Coronary artery (tissue), 2 donors: ENCODE measurements around the gene PKM.

Source experiments
- DNase-seq: peaks from one replicate; pipeline ENCODE4 v3.0.0-alpha.2; 2017; ENCODE audit warnings: low spot score
- H3K27ac ChIP-seq, 2 donors: fragments of 200-600 bp; sonication (generic); one replicate each; pipeline ENCODE4 v1.5.1; 2016 to 2019
- H3K4me3 ChIP-seq: fragments of 200-600 bp; sonication (generic); 2 replicates; pipeline ENCODE4 v1.5.1; 2016; ENCODE audit warnings: mild to moderate bottlenecking, moderate library complexity
- TF ChIP-seq, protein P1 (sequence below): fragments of 200-600 bp; sonication (generic); IDR thresholded peaks from one replicate; pipeline ENCODE4 v1.5.1; 2019; ENCODE audit warnings: antibody characterized with exemption

The PKM gene

DNA sequence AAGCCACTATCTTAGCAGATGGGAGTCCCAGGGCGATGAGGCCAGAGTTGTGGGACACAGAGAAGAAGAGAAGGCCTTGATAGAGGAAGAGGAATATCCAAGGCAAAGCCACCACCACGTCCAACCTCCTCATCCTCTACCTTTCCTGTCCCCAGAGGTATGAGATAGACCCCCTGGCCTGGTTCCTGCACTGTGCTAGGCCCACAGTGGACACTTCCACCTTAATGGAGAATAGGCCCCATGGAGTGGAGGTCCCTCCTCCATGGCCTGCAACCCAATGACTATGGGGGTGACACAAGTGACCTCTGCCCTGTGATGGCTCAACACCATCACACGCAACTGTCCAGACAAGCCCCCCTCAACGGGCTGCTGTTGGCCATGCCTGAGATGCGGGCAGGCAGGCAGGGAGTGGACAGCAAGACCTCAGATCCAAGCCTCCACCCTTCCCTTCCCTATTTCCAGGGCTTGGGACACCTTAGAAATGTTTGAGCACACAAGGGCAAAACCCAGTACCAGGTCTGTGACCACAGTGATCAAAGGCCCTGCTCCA lies 70.2 kb downstream of the PKM start:
- no peak overlapping the region for H3K27ac ChIP-seq
- no peak overlapping the region for H3K4me3 ChIP-seq
- TF ChIP-seq, protein P1, sequence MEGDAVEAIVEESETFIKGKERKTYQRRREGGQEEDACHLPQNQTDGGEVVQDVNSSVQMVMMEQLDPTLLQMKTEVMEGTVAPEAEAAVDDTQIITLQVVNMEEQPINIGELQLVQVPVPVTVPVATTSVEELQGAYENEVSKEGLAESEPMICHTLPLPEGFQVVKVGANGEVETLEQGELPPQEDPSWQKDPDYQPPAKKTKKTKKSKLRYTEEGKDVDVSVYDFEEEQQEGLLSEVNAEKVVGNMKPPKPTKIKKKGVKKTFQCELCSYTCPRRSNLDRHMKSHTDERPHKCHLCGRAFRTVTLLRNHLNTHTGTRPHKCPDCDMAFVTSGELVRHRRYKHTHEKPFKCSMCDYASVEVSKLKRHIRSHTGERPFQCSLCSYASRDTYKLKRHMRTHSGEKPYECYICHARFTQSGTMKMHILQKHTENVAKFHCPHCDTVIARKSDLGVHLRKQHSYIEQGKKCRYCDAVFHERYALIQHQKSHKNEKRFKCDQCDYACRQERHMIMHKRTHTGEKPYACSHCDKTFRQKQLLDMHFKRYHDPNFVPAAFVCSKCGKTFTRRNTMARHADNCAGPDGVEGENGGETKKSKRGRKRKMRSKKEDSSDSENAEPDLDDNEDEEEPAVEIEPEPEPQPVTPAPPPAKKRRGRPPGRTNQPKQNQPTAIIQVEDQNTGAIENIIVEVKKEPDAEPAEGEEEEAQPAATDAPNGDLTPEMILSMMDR: no peak
- DNase-seq: no peak

DNA sequence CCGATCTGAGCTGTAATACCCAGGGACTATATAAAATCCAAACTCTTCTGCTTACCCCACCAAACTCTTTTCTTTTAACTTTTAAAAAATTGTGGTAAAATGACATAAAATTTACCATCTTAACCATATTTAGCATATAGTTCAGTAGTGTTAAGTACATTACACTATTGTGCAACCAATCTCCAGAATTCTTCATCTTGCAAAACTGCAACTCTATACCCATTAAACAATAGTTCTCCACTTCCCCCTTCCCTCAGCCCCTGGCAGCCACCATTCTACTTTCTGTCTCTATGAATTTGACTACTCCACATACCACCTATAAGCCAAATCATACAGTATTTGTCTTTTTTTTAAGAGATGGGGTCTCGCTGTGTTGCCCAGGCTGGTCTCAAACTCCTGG lies 74.1 kb downstream of the PKM start:
- DNase-seq: no peak
- Histone ChIP-seq H3K4me3 (no peak overlapping the region), H3K27ac (no peak overlapping the region)
- TF ChIP-seq, protein P1: no peak

DNA sequence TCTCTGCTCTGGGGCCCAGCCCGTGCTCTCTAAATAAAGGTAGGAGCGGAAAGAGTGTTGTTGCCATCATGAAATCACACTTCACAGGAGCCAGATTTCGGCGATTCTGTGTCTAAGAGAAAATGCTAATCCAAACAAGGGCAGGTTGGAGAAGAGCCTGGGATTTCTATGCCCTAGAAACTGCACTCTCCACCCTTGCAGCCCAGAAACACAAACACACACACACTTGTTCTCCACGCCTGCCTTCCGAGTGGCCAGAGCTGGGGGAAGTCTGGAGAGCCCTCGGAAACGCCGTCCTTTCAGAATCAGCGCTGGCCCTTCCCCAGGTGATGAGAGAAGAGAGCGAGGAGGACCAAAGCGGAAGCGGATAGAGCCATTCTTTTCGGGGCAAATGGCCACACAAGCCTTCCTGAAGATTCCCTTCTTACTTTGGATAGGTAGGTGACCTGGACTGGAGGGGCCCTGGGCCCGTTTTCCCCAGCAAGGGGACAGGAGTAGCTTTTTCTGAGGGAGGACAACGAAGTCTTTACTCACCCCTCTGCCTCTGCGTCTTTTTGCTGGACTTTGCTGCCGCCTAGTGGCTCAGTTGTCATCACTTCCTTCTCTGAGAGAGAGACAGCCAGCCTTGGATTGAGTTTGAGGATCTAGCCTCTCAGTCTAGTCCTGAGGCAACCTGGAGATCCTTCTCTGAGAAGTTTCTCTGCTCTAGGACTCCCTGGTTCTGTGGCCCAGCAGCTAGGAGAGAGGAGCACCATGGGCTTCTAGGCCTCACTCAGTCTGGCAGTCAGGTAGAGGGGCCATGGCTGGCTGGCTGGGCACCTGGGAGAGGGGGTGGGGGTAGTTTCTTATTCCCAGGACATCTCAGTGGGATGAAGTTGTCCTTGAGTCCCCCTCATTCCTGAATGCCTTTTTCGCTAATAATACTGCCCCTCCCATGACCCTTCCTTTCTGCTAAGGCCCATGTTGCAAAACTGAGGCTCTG lies 75.1 kb downstream of the PKM start:
- peak overlapping the region; percentile 51 to 64 for H3K27ac ChIP-seq
- TF ChIP-seq, protein P1: peak; percentile 45
- DNase-seq: no peak
- H3K4me3 ChIP-seq: peak overlapping the region; percentile 66

DNA sequence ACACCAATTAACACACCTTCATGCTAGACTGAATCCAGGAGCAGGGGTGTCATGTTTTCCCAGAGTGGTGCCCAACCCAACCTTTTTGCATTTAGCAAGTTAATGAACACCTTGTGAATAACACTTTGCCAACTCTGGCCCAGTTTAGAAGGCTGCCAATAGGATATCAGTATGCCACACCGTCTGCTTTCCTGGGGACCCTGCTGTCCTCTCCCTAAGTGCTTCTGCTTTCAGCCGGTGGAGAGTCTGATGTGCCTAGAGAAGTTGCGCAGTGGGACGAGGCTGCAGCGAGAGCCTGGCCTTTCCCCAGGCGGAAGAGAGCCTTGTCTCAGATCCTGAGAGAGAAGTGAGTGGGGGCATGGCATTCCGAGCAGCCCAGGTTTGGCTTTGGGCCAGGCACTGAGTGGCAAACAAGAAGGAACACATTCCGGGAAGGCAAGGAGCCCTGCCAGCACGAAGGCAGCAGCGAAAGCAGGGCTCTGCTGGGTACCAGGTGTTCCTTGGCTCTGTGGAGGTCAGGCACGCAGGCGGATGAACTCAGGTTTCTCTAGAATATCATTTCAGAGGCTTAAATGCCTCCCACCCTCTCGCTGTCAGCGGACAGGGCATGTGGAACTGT lies 75.9 kb downstream of the PKM start:
- TF ChIP-seq, protein P1: no peak
- Histone ChIP-seq H3K27ac (peak overlapping the region; percentile 51 to 64), H3K4me3 (peak overlapping the region; percentile 66)
- no peak for DNase-seq

DNA sequence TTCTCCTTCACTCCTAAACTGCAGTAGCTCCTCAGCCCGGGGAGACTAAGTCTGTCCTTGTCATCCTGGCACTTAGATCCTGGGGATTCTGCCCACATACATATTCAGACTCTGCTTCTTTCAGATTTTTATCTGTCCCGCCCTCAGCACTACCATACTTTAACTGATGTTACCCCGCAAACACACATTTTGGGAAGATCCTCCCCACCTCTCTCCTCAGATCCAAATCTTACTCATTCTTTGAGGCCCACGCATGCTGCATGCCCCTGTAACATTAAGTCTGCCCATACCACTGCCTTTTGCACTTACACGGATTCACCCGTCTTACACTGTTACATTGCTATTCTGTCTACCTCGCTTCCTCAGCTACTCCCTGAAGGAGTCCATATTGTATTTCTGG lies 76.7 kb downstream of the PKM start:
- TF ChIP-seq, protein P1: no peak
- Histone ChIP-seq H3K27ac (no peak overlapping the region), H3K4me3 (no peak overlapping the region)
- no peak for DNase-seq

DNA sequence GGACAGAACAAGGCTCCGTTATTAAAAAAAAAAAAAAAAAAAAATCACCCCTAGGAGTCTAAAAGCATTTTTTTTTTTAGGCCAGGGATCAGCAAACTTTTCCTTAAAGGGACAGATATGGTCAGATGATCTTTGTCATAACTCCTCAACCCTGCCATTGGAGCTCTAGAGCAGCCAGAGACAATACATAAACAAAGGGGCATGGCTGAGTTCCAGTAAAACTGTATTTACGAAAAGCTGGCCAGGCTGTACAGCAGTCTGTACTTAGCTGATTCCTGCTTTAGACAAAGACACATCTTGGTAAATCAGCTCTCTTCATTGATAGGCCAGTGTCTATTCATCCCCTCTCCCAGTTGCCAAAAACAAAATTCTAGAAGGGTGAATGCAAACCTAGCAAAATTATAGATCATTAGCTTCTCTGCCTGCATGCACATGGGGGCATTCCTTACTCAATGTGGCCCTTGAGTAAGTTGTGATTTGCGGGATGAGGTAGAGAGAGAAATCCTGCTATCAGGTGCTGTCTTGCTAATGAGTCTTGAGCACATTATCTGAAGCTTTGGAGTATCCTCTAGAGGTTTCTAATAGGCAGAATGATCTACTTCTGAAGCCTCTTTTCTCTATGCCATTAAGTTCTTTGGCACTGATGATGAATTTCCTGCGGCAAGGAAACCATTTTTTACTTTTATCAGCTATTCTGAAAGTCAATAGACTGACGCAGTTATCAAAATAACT lies 77.6 kb downstream of the PKM start:
- no peak for DNase-seq

More for the DNA sequence above, 77.6 kb downstream of the PKM start:
- TF ChIP-seq, protein P1: no peak
- H3K4me3 ChIP-seq: no peak overlapping the region
- H3K27ac ChIP-seq: no peak overlapping the region
